ENCODE results near the gene GINS2.

Gene GINS2

DNA sequence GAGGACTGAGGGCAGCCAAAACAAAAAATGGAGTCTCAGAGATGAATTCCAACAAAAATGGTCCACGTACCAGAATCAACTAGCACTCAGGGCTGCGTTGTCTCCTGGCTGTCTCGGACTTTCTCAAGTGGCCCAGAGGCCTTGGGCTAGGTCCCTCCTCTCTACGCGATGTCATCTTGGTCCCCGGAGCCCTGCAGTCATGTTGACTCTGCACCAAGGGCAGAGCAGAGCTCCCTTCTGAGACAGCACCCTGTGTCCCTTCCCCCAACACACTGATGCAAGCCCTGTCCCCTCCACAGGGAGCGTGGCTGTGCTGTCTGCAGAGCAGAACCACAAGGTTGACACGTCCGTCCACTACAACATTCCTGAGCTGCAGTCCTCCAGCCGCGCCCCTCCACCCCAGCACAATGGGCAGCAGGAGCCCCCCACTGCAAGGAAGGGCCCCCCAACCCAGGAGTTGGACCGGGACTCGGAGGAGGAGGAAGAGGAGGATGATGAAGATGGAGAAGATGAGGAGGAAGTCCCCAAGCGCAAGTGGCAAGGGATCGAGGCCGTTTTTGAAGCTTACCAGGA is 20.8 kb downstream of the GINS2 start:
- no peak for DNase-seq (ENCODE audit: low read depth in 2 of 2)

DNA sequence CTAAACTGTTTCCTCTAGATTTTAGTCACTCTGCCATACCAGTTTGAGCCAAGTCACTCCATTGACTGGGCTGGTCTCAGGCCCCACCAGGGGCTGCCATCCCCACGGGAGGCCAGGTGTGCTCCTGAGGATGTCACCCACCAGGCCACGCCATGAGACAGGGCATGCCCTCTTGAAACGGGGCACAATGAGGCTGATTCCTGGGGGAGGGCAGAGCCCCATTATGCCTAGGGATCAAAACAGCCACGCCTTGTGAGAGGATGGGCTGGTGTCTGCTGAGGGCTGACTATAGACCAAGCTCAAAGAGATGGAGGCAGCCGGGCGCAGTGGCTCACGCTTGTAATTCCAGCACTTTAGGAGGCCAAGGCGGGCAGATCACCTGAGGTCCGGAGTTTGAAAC is 21.5 kb downstream of the GINS2 start:
- no peak for DNase-seq (ENCODE audit: low read depth in 2 of 2)

DNA sequence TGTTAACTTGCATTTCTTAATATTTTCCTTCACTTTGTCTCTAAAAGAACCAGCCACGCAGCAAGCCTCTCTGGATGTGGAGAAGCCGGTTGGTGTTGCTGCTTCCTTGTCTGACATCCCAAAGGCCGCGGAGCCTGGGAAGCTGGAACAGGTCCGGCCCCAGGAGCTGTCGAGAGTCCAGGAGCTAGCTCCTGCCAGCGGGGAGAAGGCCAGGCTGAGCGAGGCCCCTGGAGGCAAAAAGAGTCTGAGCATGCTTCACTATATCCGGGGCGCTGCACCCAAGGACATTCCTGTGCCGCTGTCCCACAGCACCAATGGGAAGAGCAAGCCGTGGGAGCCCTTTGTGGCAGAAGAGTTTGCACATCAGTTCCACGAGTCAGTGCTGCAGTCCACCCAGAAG is 22.8 kb downstream of the GINS2 start:
- no peak for DNase-seq (ENCODE audit: low read depth in 2 of 2)

DNA sequence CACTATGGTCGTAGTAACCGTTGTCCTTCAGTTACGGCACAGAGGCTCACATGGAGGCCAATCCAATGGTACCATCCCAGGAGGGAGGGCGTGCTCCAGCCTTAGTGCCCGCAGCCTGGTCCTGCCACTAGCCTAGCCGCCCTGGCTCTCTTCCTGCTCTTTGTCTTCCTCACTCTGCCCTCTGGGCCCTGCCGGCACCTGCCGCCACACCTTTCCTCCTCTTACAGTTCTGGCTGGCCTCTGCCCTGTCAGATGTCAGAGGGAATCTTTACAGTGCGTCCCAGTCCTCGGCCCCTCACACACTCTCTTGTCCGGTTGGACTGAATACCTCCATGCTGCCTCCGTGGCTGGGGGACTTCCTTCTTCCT is 23.4 kb downstream of the GINS2 start:
- DNase-seq (ENCODE audit: low read depth in 2 of 2) = no peak

DNA sequence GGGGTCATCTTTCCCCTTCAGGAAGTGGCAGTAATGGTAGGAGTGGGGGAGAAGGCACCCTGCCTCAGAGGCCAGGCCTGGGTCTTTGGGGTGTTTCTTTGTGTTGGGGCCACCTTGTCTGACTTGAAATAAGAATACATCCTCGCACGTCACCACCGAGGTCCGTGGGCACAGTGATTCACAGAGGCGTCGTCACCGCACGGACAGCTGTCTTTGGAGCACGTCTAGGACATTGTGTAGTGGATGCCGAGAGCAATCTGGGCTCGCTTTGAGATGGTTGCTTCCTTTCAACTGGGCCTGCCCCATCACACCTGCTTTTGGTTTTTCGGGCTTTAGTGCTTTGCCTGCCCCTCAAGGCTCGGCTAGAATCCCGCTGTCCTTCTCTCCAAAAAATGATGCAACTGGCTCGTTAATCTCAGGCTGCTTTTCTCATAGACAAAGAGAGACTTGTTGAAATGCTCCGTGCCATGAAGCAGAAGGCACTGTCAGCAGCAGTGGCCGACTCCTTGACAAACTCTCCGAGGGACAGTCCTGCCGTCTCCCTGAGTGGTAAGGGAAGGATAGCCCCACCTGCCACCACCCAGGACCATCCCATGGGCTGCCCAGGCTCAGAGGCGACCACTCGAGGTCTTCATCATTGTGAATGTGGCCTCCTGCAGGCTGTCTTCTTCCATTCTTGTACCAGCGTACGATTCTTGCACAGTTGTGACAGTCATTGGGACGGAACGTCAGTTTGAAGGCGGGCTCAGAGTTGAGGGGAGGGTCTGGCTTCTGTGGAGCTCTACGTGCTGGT is 24.0 kb downstream of the GINS2 start:
- DNase-seq (ENCODE audit: low read depth in 2 of 2) = no peak

DNA sequence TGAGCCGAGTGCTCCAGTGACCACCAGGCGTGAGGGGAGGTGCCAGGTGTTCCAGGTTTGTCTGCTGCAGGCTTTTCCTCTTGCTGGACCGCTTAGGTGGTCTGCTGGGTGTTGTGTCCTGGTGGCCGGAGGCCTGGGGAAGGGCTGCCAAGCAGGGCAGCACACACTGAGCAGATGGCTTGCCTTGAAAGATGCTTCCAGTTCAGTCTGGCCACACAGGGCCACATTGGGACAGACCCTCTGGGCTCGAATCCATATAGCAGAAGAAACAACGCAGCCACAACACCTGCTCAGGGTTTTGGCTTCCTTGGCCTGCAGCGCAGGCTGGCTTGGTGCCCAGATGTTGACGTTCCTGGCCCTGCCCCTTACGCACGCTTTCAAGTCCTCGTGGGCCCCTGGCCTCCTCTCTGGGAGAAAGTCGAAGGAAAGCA is 24.8 kb downstream of the GINS2 start:
- no peak for DNase-seq (ENCODE audit: low read depth in 2 of 2)

DNA sequence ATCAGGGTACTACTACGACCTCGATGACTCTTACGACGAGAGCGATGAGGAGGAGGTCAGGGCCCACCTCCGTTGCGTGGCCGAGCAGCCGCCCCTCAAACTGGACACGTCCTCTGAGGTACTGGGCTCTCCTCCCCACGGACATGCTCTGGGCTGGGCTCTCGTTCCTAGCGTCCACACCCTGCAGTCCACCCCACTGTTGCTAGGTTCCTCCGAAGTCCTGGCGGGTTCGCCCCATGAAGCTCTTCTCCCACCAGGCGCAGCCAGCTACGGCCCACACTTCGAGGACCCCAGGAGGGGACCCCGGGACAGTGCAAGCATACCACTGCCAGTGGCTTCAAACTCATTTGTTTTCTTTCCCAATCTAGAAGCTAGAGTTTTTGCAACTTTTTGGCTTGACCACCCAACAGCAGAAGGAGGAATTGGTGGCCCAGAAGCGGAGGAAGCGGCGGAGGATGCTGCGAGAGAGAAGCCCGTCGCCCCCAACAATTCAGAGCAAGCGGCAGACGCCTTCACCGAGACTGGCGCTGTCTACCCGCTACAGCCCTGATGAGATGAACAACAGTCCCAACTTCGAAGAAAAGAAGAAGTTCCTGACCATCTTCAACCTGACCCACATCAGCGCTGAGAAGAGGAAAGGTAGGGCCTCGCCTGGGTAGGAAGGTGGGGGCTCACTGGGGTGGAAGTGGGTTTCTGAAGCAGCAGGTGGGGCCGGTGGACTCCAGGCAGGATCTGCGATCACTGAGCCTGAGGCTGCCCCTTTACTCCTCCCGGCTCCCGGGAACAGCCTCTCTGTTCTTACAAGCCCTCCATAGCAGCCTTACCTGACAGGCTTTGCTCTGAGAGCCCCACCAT is 25.6 kb downstream of the GINS2 start:
- DNase-seq (ENCODE audit: low read depth in 2 of 2) = no peak

GRCh38 chr16:85662482-85662812 is 26.3 kb downstream of the GINS2 start:
- no peak for DNase-seq (ENCODE audit: low read depth in 2 of 2)

DNA sequence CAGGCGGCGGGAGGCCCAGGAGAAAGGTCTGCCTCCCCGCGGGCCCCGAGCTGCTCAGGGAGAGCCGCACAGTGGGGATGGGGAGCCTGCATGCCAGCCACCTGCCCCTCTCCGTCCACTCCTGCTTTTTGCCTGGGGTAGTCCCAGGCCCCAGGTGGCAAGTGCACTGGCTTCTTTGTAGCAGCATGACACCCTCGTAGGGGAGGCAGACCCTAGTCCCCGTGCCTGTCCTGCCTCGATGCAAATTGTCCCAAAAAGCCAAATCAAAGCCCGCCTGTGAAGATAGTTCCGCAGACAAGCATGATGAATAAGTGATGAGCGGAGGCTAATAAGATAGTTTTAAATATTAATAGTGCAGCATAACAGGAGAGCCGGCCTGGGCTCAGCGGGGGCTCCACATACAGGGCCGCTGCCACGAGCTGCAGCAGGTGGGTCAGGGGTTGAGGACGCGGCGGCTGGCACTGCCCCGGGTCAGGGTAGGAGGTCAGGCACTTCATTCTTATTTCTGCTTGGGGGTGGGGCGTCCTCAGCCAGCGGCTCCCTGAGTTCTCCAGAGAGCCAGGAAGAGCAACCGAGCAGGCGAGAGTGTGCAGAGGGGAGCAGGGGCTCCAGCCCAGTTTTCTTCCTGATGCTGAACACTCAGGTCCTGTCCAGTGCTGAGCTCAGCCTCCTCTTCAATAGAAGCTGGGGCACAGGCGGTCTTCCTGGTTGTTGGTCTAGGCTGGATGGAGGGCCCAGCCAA is 26.8 kb downstream of the GINS2 start:
- no peak for DNase-seq (ENCODE audit: low read depth in 2 of 2)

DNA sequence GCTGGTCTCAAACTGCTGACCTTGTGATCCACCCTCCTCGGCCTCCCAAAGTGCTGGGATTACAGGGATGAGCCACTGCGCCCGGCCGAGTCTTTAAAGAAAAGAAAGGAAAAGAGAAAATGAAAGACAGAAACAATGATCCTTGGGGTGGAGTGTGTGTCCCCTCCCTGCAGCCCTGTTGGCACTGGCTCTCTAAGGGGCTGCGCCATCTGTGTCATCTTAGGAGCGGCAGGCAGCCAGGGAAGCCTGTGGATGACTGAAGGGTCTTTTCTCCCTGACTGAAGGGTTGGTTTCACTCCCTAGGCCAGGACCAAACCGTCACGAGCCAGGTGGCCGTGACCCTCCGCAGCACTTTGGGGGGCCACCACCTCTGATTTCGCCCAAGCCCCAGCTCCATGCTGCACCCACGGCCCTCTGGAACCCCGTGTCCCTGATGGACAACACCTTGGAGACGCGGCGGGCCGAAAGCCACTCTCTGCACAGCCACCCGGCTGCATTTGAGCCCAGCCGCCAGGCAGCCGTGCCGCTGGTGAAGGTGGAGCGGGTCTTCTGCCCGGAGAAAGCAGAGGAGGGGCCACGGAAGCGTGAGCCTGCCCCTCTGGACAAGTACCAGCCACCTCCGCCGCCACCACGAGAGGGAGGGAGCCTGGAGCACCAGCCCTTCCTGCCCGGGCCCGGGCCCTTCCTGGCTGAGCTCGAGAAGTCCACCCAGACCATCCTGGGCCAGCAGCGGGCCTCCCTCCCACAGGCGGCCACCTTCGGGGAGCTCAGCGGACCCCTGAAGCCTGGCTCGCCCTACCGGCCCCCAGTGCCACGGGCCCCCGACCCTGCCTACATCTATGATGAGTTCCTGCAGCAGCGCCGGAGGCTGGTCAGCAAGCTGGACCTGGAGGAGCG is 27.7 kb downstream of the GINS2 start:
- DNase-seq (ENCODE audit: low read depth in 2 of 2) = no peak

DNA sequence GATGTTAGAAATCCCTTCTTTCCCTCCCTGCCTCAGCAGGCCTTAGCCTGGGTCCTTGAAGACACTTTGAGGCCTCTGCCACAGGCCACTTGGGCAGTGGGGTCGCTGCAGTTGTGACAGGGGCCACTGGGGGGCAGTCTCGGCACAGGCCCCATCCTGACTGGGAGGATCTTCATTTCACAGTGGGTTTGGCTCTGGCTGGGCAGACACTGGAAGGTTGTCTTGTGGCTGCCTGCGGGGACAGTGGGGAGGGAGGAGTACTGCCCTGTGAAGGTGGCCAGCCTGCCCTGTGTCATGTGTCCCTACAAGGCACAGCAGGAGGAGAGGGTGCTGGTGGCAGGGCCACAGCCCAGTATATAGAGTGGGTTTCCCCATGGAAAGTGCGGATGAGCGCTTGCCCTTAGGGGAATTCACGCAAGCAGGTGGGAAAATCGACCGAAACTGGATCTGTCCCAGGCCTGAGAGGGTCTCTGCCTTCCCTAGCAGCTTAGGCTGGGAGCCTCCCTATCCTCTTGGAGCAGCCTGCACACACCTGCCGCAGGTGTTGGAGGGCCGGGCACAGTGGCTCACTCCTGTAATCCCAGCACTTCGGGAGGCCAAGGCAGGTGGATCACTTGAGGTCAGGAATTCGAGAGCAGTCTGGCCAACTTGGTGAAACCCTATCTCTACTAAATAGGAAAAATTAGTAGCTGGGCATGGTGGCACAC is 28.8 kb downstream of the GINS2 start:
- DNase-seq (ENCODE audit: low read depth in 2 of 2) = peak; percentile 39 to 64

- no peak for DNase-seq (ENCODE audit: low read depth in 2 of 2)
Measured at GRCh38 chr16:85659336-85659735, 29.4 kb downstream of the GINS2 start.

GRCh38 chr16:85658504-85659326 is 30.0 kb downstream of the GINS2 start:
- no peak for DNase-seq (ENCODE audit: low read depth in 2 of 2)

DNA sequence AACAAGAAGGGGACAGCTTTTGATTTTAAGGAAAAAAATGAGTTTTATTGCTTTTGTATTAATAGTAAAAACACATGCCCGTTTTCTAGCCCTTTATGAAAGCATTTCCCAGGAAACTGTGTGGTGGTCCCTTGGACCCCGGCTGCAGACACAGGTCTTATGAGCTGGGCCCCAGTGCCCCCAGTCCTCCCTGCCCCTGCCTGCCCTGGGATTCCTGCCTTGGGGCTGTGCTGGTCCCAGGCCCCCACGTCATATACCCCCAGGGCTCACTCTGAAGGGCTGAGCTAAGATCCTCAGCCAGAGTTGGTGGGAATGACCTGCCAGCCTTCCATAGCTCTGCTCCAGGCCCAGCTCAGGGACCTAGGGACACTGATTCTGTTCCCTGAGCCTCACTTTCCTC is 30.8 kb downstream of the GINS2 start:
- no peak for DNase-seq (ENCODE audit: low read depth in 2 of 2)

GRCh38 chr16:85657267-85657650 is 31.5 kb downstream of the GINS2 start:
- no peak for DNase-seq (ENCODE audit: low read depth in 2 of 2)

DNA sequence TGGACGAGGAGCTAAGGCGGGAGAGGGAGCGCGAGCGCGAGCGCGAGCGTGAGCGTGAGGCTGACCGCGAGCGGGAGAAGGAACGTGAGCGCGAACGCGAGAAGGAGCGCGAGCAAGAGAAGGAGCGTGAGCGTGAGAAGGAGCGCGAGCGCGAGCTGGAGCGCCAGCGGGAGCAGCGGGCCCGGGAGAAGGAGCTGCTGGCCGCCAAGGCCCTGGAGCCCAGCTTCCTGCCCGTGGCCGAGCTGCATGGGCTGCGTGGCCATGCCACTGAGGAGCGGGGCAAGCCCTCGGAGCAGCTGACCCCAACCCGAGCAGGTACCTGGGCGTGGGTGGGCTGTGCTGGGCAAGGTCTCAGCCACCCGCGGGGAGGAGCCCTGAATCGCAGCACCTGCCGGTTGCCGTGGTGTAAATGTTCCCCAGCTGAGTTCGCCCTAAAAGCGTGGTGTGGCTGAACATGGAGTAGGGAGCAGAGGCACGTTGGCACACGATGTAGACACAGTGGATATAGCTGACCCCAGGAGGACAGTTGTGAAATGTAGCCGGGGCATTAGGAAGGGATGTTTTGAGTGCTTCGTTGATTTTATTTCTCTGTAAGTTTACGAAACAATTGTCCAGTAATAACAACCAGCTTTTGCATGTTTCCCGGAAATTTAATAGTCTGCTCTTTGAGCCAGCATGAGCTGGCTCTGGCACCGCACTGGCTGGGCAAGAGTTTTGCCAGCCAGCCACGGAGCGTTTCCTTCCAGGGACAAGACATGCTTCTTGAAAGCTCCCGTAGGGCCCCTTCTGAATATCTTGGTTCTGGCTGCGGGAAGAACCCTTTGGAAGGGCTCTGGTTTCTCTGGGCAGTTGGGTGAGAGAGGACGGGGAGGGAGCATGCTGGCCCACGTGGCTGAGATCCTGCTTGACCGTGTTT is 32.1 kb downstream of the GINS2 start:
- no peak for DNase-seq (ENCODE audit: low read depth in 2 of 2)

GRCh38 chr16:85655216-85656129 is 33.3 kb downstream of the GINS2 start:
- no peak for DNase-seq (ENCODE audit: low read depth in 2 of 2)

All from activated CD4-positive, alpha-beta T cell treated with anti-CD3 and anti-CD28 coated beads for 24 hours (primary cell).